Body of pancreas (tissue), 4 donors: ENCODE results near the gene CYP11A1. TPM values are rescaled to one million over a fixed set of nuclear protein-coding genes. Genes with fewer than 3 reads are reported as not detected.

Source experiments
- ATAC-seq: fragments of 150-250 bp; one replicate; pipeline ENCODE4 v1.9.1; 2016
- DNase-seq, 4 donors: peaks; one replicate each; pipeline ENCODE4 v3.0.0-alpha.2; 2019
- H3K27ac ChIP-seq, 4 donors: fragments of 200-600 bp; sonication (generic); 1 replicate in 3 of 4; 2 replicates in 1 of 4; pipeline versions ENCODE4 v1.5.1 to v1.6.1; 2016 to 2019; ENCODE audit warnings: mild to moderate bottlenecking in 1 of 4, mixed read lengths in 1 of 4, moderate library complexity in 1 of 4
- H3K27me3 ChIP-seq, 2 donors: fragments of 200-600 bp; sonication (generic); one replicate each; pipeline ENCODE4 v1.6.0; 2016; ENCODE audit warnings: mild to moderate bottlenecking in 1 of 2
- H3K36me3 ChIP-seq, 2 donors: fragments of 200-600 bp; sonication (generic); replicated peaks in 1 of 2; 2 replicates each; pipeline ENCODE4 v1.5.1; 2016; ENCODE audit warnings: low read depth in 2 of 2; ENCODE audit not compliant: insufficient read depth in 1 of 2
- H3K4me1 ChIP-seq: fragments of 200-600 bp; sonication (generic); one replicate; pipeline ENCODE4 v1.6.0; 2016
- H3K4me3 ChIP-seq, 2 donors: fragments of 200-600 bp; sonication (generic); 1 replicate in 1 of 2; 2 replicates in 1 of 2; pipeline ENCODE4 v1.5.1; 2016 to 2019
- H3K9me3 ChIP-seq, 3 donors: fragments of 200-600 bp; sonication (generic); 1 replicate in 2 of 3; 2 replicates in 1 of 3; pipeline ENCODE4 v1.5.1; 2016
- CTCF ChIP-seq, 7 experiments: fragments of 450-650 bp in 4 of 7; fragments of 200-600 bp in 3 of 7; sonication (generic) in 3 of 7; IDR thresholded peaks; one replicate each; pipeline ENCODE4 v1.5.1; 2016 to 2019; ENCODE audit warnings: antibody characterized with exemption in 7 of 7
- POLR2A ChIP-seq, 3 donors: fragments of 450-650 bp; IDR thresholded peaks; one replicate each; pipeline ENCODE4 v1.6.1; 2016; ENCODE audit warnings: antibody characterized with exemption in 3 of 3, mild to moderate bottlenecking in 2 of 3
- WGBS, 2 donors: methylation state at CpG; one replicate each; pipeline ENCODE4 v1.1.5; 2017; 5-methylcytosine and 5-hydroxymethylcytosine counted together
- intact Hi-C: fragments of 100-400 bp; cut with DNase I; formaldehyde crosslinking; loops from one replicate; pipeline ENCODE4 v1.15.1; 2023
- total RNA-seq, 2 donors: library from RNA; depleted of rRNA; stranded (reverse); fragments of >200 nt; gene quantifications; one replicate each; pipeline ENCODE4 v1.1.0, GENCODE V29; 2016

Gene CYP11A1
- total RNA-seq, 2 donors from 2014 or later, result 0.26 to 0.99 TPM

GRCh38 chr15:74297887-74298286 is 69.6 kb downstream of the CYP11A1 start:
- Histone ChIP-seq H3K4me3 (no peak overlapping the region), H3K9me3 (no peaks in the 10 kb centered on the region), H3K27ac (no peak overlapping the region), H3K27me3 (peaks cover 0 to 7% of the 10 kb centered on the region in 2 donors), H3K36me3 (no peaks in the 10 kb centered on the region), H3K4me1 (no peaks in the 10 kb centered on the region)
- WGBS, 2 donors, result 13 to 18% methylated on average over 1 of the region's 1 CpG
- ATAC-seq (no peak), DNase-seq (no peak)
- intact Hi-C loops, result no loop called here
- no peak for TF ChIP-seq CTCF (IDR thresholded peaks at IDR 0.05)
- TF ChIP-seq POLR2A (IDR thresholded peaks at IDR 0.05), result no peak

- 38% methylated on average over 6 of the region's 6 CpGs; no CpG with 5 or more reads in 1 of the 2 donors for WGBS, 2 donors
- no peak for TF ChIP-seq CTCF (IDR thresholded peaks at IDR 0.05)
- TF ChIP-seq POLR2A (IDR thresholded peaks at IDR 0.05), result no peak
- peaks cover 0 to 3% of the 10 kb centered on the region in 2 donors for H3K27me3 ChIP-seq
- no peaks in the 10 kb centered on the region for H3K36me3 ChIP-seq
- intact Hi-C loops, result no loop called here
- no peak for DNase-seq
- no peak overlapping the region for H3K27ac ChIP-seq
- H3K4me3 ChIP-seq, result no peak overlapping the region
- H3K4me1 ChIP-seq, result no peaks in the 10 kb centered on the region
- no peak for ATAC-seq
- no peaks in the 10 kb centered on the region for H3K9me3 ChIP-seq
Observed at GRCh38 chr15:74295800-74296199, 71.6 kb downstream of the CYP11A1 start.

GRCh38 chr15:74294010-74294409 is 73.4 kb downstream of the CYP11A1 start:
- H3K27me3 ChIP-seq, result peaks cover 0 to 3% of the 10 kb centered on the region in 2 donors
- no peak for TF ChIP-seq POLR2A (IDR thresholded peaks at IDR 0.05)
- no peak for TF ChIP-seq CTCF (IDR thresholded peaks at IDR 0.05)
- H3K9me3 ChIP-seq, result no peaks in the 10 kb centered on the region
- H3K4me3 ChIP-seq, result no peak overlapping the region
- WGBS, 2 donors, result 0 to 13% methylated on average over 1 of the region's 1 CpG
- no peaks in the 10 kb centered on the region for H3K36me3 ChIP-seq
- intact Hi-C loops, result no loop called here
- H3K4me1 ChIP-seq, result no peaks in the 10 kb centered on the region
- no peak overlapping the region for H3K27ac ChIP-seq
- ATAC-seq, result no peak
- no peak for DNase-seq

- WGBS, 2 donors, result 42 to 55% methylated on average over 3 of the region's 3 CpGs
- TF ChIP-seq CTCF (IDR thresholded peaks at IDR 0.05), result no peak
- no peak for TF ChIP-seq POLR2A (IDR thresholded peaks at IDR 0.05)
- Histone ChIP-seq H3K27me3 (peaks cover 0 to 3% of the 10 kb centered on the region in 2 donors), H3K4me3 (no peak overlapping the region), H3K4me1 (no peaks in the 10 kb centered on the region), H3K9me3 (no peaks in the 10 kb centered on the region), H3K27ac (no peak overlapping the region), H3K36me3 (no peaks in the 10 kb centered on the region)
- DNase-seq, result no peak
- intact Hi-C loops, result no loop called here
- no peak for ATAC-seq
Observed at GRCh38 chr15:74293021-74293810, 74.2 kb downstream of the CYP11A1 start.
